GM23338 (cell line): ENCODE measurements around the gene ASB1. TPM values are rescaled to one million over a fixed set of nuclear protein-coding genes. Genes with fewer than 3 reads are reported as not detected.

ENCODE experiments used
- ATAC-seq: fragments of 200-7000 bp; cut with Tn5 transposase; 3 replicates; pipeline ENCODE4 v1.9.1; 2020
- DNase-seq: peaks from one replicate; pipeline ENCODE4 v3.0.0-alpha.2; 2015; ENCODE audit warnings: low spot score
- H2AFZ ChIP-seq: fragments of 200-600 bp; sonication (generic); 2 replicates; pipeline ENCODE4 v1.8.0; 2016; ENCODE audit warnings: antibody characterized with exemption, mild to moderate bottlenecking, moderate library complexity
- H3F3A ChIP-seq: fragments of 200-600 bp; sonication (generic); replicated peaks from 2 replicates; pipeline ENCODE4 v1.8.0; 2017; ENCODE audit warnings: antibody characterized with exemption, mixed run types, low read depth
- H3K27ac ChIP-seq: fragments of 200-600 bp; sonication (generic); 2 replicates; pipeline ENCODE4 v1.6.1; 2016; ENCODE audit warnings: low read depth
- H3K27me3 ChIP-seq: fragments of 200-600 bp; sonication (generic); 2 replicates; pipeline ENCODE4 v1.8.0; 2016; ENCODE audit warnings: mild to moderate bottlenecking, mixed run types, moderate library complexity; ENCODE audit not compliant: insufficient read depth
- H3K36me3 ChIP-seq: fragments of 200-600 bp; sonication (generic); 2 replicates; pipeline ENCODE4 v1.8.0; 2016; ENCODE audit warnings: mild to moderate bottlenecking; ENCODE audit not compliant: insufficient read depth
- H3K4me1 ChIP-seq: fragments of 200-600 bp; sonication (generic); 2 replicates; pipeline ENCODE4 v1.8.0; 2016; ENCODE audit warnings: mild to moderate bottlenecking, moderate library complexity; ENCODE audit not compliant: insufficient read depth
- H3K4me2 ChIP-seq: fragments of 200-600 bp; sonication (generic); 2 replicates; pipeline ENCODE4 v1.7.1; 2017; ENCODE audit warnings: mixed run types
- H3K4me3 ChIP-seq: fragments of 200-600 bp; sonication (generic); 2 replicates; pipeline ENCODE4 v1.6.1; 2016; ENCODE audit warnings: mixed run types
- H3K79me2 ChIP-seq: fragments of 200-600 bp; sonication (generic); replicated peaks from 2 replicates; pipeline ENCODE4 v1.8.0; 2017; ENCODE audit warnings: mild to moderate bottlenecking; ENCODE audit not compliant: insufficient read depth
- H3K9me2 ChIP-seq: fragments of 200-600 bp; sonication (generic); 2 replicates; pipeline ENCODE4 v1.8.0; 2017; ENCODE audit not compliant: insufficient read depth
- H4K20me1 ChIP-seq: fragments of 200-600 bp; sonication (generic); replicated peaks from 2 replicates; pipeline ENCODE4 v1.8.0; 2017; ENCODE audit warnings: mild to moderate bottlenecking; ENCODE audit not compliant: insufficient read depth
- H3K27ac Mint-ChIP-seq: 2 replicates; pipeline ENCODE4 v1.8.0; 2020; ENCODE audit warnings: inconsistent platforms, mild to moderate bottlenecking, moderate library complexity, mixed read lengths
- H3K27me3 Mint-ChIP-seq: 3 replicates; pipeline ENCODE4 v1.8.0; 2022; ENCODE audit warnings: low read depth, mild to moderate bottlenecking, moderate library complexity, mixed read lengths, inconsistent platforms; ENCODE audit not compliant: insufficient read depth, poor library complexity
- H3K36me3 Mint-ChIP-seq: 3 replicates; pipeline ENCODE4 v1.8.0; 2021; ENCODE audit warnings: low read depth, mild to moderate bottlenecking, inconsistent platforms, moderate library complexity, mixed read lengths
- H3K4me1 Mint-ChIP-seq: 3 replicates; pipeline ENCODE4 v1.8.0; 2020; ENCODE audit warnings: mild to moderate bottlenecking, inconsistent platforms, mixed read lengths
- H3K4me3 Mint-ChIP-seq: 3 replicates; pipeline ENCODE4 v1.8.0; 2021; ENCODE audit warnings: moderate library complexity, mild to moderate bottlenecking, inconsistent platforms, mixed read lengths
- H3K9me3 Mint-ChIP-seq: 3 replicates; pipeline ENCODE4 v1.8.0; 2020; ENCODE audit warnings: moderate library complexity, mild to moderate bottlenecking, inconsistent platforms, mixed read lengths
- CREB1 ChIP-seq: fragments of 250-450 bp; sonication (Bioruptor Pico); IDR thresholded peaks from 2 replicates; pipeline ENCODE4 v1.5.0; 2020; ENCODE audit warnings: low read depth, mild to moderate bottlenecking, moderate library complexity
- CTCF ChIP-seq, 2 experiments: fragments of 200-600 bp in 1 of 2; sonication (generic) in 1 of 2; conservative IDR thresholded peaks; 2 replicates each; pipeline versions ENCODE4 v1.5.1 to v1.6.1; 2016 to 2017; ENCODE audit warnings: antibody characterized with exemption in 2 of 2, low read depth in 2 of 2, mild to moderate bottlenecking in 2 of 2, moderate library complexity in 1 of 2
- ETS1 ChIP-seq: IDR thresholded peaks from 2 replicates; pipeline ENCODE4 v1.6.1; 2016; ENCODE audit warnings: antibody characterized with exemption
- EZH2 ChIP-seq: fragments of 200-600 bp; sonication (generic); IDR thresholded peaks from one replicate; pipeline ENCODE4 v1.8.0; 2017; ENCODE audit warnings: antibody characterized with exemption, mild to moderate bottlenecking, low read depth; ENCODE audit not compliant: unreplicated experiment
- EZH2phosphoT487 ChIP-seq: fragments of 200-600 bp; sonication (generic); IDR thresholded peaks from one replicate; pipeline ENCODE4 v1.8.1; 2018; ENCODE audit warnings: antibody characterized with exemption; ENCODE audit not compliant: unreplicated experiment
- JUNB ChIP-seq: IDR thresholded peaks from one replicate; pipeline ENCODE4 v1.6.1; 2016; ENCODE audit warnings: antibody characterized with exemption; ENCODE audit not compliant: unreplicated experiment
- POLR2AphosphoS5 ChIP-seq: IDR thresholded peaks from 2 replicates; pipeline ENCODE4 v1.6.1; 2016; ENCODE audit warnings: antibody characterized with exemption, low read depth
- ZNF114 ChIP-seq: fragments of 250-450 bp; sonication (Bioruptor Pico); IDR thresholded peaks from 2 replicates; pipeline ENCODE4 v1.5.0; 2020; ENCODE audit warnings: mild to moderate bottlenecking, moderate library complexity
- ZNF331 ChIP-seq: fragments of 250-450 bp; sonication (Bioruptor Pico); IDR thresholded peaks from 2 replicates; pipeline ENCODE4 v1.5.0; 2020; ENCODE audit warnings: low read depth, mild to moderate bottlenecking, moderate library complexity
- polyA plus RNA-seq: library from polyadenylated mRNA; unstranded; fragments of >200 nt; fragmentation: Nextera tagmentation; extraction: Ambion mirVana; gene quantifications from 2 replicates; pipeline ENCODE4 v1.2.1, GENCODE V29; 2016
- total RNA-seq: library from RNA; depleted of rRNA; stranded (reverse); fragments of >200 nt; shearing (Covaris generic); gene quantifications from 2 replicates; pipeline ENCODE4 v1.2.3, GENCODE V29; 2014
- TF ChIP-seq, protein P1 (sequence below): IDR thresholded peaks from one replicate; pipeline ENCODE4 v1.6.1; 2018; ENCODE audit warnings: antibody characterized with exemption; ENCODE audit not compliant: unreplicated experiment

ASB1 gene
- total and polyA plus RNA-seq, 2 experiments from 2014 or later, result 21.5 to 23.9 TPM

GRCh38 chr2:238467792-238468191 lies 41.1 kb downstream of the ASB1 start:
- H3K27ac ChIP-seq, result no peak overlapping the region
- Mint-ChIP-seq H3K27me3 (no peaks in the 10 kb centered on the region), H3K9me3 (peaks cover 22% of the 10 kb centered on the region), H3K27ac (no peak overlapping the region), H3K4me3 (no peak overlapping the region), H3K4me1 (no peaks in the 10 kb centered on the region; the same call in 2 of the 3 replicates), H3K36me3 (peaks cover 11% of the 10 kb centered on the region; the same call in 2 of the 3 replicates)
- H3K4me1 ChIP-seq, result no peaks in the 10 kb centered on the region
- H3K27me3 ChIP-seq, result no peaks in the 10 kb centered on the region
- no peak for DNase-seq
- H3K79me2 ChIP-seq, result no peaks in the 10 kb centered on the region
- H3K4me3 ChIP-seq, result no peak overlapping the region
- H3K4me2 ChIP-seq, result no peak overlapping the region
- H2AFZ ChIP-seq, result no peak overlapping the region
- no peak for ATAC-seq
- H3F3A ChIP-seq, result no peaks in the 10 kb centered on the region
- no peaks in the 10 kb centered on the region for H3K9me2 ChIP-seq
- no peaks in the 10 kb centered on the region for H4K20me1 ChIP-seq
- H3K36me3 ChIP-seq, result 0 out of 2 replicates have a peak, but pooled peaks cover 3% of the 10 kb centered on the region
- TF ChIP-seq CREB1 (CRISPR knock-in tag) (no peak), POLR2AphosphoS5 (no peak), EZH2 (no peak), ZNF114 (CRISPR knock-in tag) (no peak), ZNF331 (no peak), CTCF (conservative IDR thresholded peaks at IDR 0.05; ENCODE audit: low read depth in 2 of 2) (no peak), ETS1 (no peak), JUNB (no peak), EZH2phosphoT487 (no peak)
- TF ChIP-seq, protein P1, sequence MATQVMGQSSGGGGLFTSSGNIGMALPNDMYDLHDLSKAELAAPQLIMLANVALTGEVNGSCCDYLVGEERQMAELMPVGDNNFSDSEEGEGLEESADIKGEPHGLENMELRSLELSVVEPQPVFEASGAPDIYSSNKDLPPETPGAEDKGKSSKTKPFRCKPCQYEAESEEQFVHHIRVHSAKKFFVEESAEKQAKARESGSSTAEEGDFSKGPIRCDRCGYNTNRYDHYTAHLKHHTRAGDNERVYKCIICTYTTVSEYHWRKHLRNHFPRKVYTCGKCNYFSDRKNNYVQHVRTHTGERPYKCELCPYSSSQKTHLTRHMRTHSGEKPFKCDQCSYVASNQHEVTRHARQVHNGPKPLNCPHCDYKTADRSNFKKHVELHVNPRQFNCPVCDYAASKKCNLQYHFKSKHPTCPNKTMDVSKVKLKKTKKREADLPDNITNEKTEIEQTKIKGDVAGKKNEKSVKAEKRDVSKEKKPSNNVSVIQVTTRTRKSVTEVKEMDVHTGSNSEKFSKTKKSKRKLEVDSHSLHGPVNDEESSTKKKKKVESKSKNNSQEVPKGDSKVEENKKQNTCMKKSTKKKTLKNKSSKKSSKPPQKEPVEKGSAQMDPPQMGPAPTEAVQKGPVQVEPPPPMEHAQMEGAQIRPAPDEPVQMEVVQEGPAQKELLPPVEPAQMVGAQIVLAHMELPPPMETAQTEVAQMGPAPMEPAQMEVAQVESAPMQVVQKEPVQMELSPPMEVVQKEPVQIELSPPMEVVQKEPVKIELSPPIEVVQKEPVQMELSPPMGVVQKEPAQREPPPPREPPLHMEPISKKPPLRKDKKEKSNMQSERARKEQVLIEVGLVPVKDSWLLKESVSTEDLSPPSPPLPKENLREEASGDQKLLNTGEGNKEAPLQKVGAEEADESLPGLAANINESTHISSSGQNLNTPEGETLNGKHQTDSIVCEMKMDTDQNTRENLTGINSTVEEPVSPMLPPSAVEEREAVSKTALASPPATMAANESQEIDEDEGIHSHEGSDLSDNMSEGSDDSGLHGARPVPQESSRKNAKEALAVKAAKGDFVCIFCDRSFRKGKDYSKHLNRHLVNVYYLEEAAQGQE, result no peak

DNA sequence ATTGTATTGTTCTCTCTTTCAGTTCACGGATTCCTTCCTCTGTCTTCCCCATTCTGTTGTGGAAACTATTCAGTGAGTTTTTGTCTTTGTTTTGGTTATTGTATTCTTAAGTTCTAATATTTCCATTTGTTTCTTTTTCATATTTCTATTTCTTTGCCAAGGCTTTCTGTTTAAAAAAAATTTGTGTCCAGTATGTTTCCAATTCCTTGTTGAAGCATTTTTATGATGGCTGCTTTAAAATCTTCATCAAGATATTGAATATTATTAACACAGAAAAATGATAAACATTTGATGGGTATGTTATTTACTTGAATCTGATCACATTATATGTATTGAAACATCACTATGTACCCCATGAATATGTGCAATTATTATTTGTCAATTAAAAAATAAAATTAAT lies 42.4 kb downstream of the ASB1 start:
- Histone ChIP-seq H3K4me1 (no peaks in the 10 kb centered on the region), H3F3A (no peaks in the 10 kb centered on the region), H3K4me2 (no peak overlapping the region), H3K27ac (no peak overlapping the region), H3K9me2 (no peaks in the 10 kb centered on the region), H3K27me3 (no peaks in the 10 kb centered on the region), H3K79me2 (no peaks in the 10 kb centered on the region), H2AFZ (no peak overlapping the region), H3K36me3 (0 out of 2 replicates have a peak, but pooled peaks cover 3% of the 10 kb centered on the region), H3K4me3 (no peak overlapping the region), H4K20me1 (no peaks in the 10 kb centered on the region)
- H3K36me3 Mint-ChIP-seq, result peaks cover 11% of the 10 kb centered on the region; the same call in 2 of the 3 replicates
- no peak for ATAC-seq
- H3K27me3 Mint-ChIP-seq, result no peaks in the 10 kb centered on the region
- no peak for DNase-seq
- no peak overlapping the region for H3K4me3 Mint-ChIP-seq
- H3K4me1 Mint-ChIP-seq, result no peaks in the 10 kb centered on the region; the same call in 2 of the 3 replicates
- H3K9me3 Mint-ChIP-seq, result peaks cover 33% of the 10 kb centered on the region
- no peak overlapping the region for H3K27ac Mint-ChIP-seq
- TF ChIP-seq ZNF114 (CRISPR knock-in tag) (no peak), POLR2AphosphoS5 (no peak), EZH2phosphoT487 (no peak)
